Measurements from ENCODE around the gene ASIC4.

DNA sequence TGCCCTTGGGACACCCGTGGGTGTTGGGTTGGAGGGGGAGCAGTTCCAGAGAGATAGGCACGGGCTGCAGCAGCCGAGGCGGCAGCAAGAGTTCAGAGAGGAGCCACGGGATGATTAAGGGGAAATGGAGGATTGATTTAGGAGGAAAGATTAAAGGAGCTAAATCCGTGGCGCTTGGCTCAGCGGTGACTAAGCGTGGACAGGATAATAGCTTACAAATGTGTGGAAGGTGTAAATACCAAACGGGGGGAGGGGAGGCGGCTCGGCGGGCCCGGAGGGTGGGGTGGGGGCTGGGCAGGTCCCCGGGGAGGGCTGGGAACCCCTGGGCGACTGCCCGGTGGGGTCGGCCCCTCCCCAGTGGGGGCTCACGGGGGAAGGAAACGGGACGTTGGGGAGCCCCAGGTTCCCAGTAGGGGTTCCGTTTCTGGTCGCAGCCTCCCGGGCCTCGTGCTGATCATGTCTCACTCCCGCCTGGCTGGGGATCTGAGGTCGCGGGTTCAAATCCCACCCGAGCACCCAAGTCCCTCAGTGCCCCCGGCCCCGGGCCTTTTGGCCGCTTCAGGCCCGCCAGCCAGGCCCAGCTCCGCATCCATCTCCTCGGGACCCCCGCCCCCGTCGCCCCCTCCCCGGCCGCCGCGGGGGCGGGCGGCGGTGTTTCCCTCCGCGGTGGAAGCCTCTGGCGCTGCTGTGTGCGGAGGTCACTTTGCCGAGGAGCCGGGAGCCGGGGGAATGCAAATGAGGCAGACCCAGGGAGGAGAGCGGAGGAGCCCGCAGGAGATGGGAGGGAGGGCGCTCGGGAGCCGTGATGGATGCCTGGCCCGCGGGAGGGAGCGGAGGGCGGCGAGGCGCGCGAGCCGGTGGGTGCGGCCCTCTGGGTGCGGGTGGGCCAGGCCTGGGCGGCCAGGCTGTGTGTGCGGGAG, 8.1 kb downstream of the ASIC4 start:
- TF ChIP-seq EZH2 (IDR thresholded peaks at IDR 0.05), result no peak
- TF ChIP-seq, protein P1, sequence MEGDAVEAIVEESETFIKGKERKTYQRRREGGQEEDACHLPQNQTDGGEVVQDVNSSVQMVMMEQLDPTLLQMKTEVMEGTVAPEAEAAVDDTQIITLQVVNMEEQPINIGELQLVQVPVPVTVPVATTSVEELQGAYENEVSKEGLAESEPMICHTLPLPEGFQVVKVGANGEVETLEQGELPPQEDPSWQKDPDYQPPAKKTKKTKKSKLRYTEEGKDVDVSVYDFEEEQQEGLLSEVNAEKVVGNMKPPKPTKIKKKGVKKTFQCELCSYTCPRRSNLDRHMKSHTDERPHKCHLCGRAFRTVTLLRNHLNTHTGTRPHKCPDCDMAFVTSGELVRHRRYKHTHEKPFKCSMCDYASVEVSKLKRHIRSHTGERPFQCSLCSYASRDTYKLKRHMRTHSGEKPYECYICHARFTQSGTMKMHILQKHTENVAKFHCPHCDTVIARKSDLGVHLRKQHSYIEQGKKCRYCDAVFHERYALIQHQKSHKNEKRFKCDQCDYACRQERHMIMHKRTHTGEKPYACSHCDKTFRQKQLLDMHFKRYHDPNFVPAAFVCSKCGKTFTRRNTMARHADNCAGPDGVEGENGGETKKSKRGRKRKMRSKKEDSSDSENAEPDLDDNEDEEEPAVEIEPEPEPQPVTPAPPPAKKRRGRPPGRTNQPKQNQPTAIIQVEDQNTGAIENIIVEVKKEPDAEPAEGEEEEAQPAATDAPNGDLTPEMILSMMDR (IDR thresholded peaks at IDR 0.05), result no peak

Data from neural progenitor cell (in vitro differentiated cells).